Uterus (tissue), 2 donors: ENCODE data around the gene STS.

Source experiments
- CTCF ChIP-seq, 4 experiments: fragments of 200-600 bp in 2 of 4; fragments of 450-650 bp in 2 of 4; sonication (generic) in 2 of 4; IDR thresholded peaks; one replicate each; pipeline ENCODE4 v1.5.1; 2016 to 2019; ENCODE audit warnings: antibody characterized with exemption in 4 of 4, mild to moderate bottlenecking in 2 of 4, moderate library complexity in 1 of 4
- POLR2A ChIP-seq, 2 donors: fragments of 450-650 bp; IDR thresholded peaks; one replicate each; pipeline ENCODE4 v1.6.1; 2016; ENCODE audit warnings: antibody characterized with exemption in 2 of 2, mild to moderate bottlenecking in 1 of 2, moderate library complexity in 1 of 2

GRCh38 chrX:7108030-7108429 is 39.5 kb upstream of the STS start:
- TF ChIP-seq CTCF (IDR thresholded peaks at IDR 0.05): no peak
- no peak for TF ChIP-seq POLR2A (IDR thresholded peaks at IDR 0.05)
